Stimulated activated CD8-positive, alpha-beta memory T cell treated with anti-CD3 and anti-CD28 coated beads, Interleukin-4, amount 100 ng/mL, for 48 hours (primary cell): ENCODE results near the gene GPR107.

Source experiments
- DNase-seq: peaks from one replicate; pipeline ENCODE4 v3.0.0-alpha.2; 2020

Gene GPR107

GRCh38 chr9:130028493-130029222, 25.0 kb upstream of the GPR107 start:
- no peak for DNase-seq

GRCh38 chr9:130029223-130029973, 24.3 kb upstream of the GPR107 start:
- peak; percentile 68 for DNase-seq

DNA sequence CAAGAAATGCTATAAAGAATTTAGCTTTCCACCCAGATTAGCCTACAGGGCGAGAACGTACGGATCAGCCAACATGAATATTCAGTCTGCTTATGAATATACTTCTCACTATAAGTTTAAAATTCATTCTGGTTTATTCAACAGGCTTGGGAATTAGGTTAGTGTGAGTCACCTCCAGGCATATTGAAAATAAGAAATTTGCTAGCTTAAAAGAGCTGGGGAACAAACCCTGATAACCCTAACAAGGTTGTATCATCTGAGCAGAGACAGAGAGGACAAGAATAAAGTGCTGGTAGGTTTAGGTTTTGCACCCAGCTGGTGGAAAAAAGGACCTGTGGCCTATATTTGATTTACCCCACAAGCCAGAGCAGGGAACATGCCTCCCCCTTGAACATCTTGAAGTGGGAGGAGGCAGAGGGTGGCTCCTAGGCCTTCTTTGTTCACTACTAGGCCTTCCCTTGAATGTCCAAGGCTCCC, 23.0 kb upstream of the GPR107 start:
- DNase-seq, result no peak

DNA sequence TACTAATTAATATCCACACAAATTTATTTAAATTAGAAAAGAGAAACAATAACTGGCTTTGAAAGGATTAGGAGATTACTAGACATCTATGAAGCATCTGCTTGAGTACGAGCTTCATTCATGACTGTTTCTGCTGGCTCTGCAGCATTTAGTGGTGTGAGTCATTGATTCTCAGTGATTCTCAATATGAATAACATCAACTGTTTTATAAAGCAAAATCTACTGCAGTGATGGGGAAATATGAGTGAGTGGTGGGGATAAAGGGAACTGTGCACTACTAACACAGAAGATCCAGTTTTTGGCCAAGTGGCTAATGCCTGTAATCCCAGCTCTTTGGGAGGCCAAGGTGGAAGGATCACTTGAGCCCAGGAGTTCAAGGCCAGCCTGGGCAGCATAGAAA, 19.1 kb upstream of the GPR107 start:
- no peak for DNase-seq

- DNase-seq, result no peak
Measured at GRCh38 chr9:130036099-130036498, 17.6 kb upstream of the GPR107 start.

- DNase-seq, result no peak
Measured at GRCh38 chr9:130039528-130040147, 14.1 kb upstream of the GPR107 start.

DNA sequence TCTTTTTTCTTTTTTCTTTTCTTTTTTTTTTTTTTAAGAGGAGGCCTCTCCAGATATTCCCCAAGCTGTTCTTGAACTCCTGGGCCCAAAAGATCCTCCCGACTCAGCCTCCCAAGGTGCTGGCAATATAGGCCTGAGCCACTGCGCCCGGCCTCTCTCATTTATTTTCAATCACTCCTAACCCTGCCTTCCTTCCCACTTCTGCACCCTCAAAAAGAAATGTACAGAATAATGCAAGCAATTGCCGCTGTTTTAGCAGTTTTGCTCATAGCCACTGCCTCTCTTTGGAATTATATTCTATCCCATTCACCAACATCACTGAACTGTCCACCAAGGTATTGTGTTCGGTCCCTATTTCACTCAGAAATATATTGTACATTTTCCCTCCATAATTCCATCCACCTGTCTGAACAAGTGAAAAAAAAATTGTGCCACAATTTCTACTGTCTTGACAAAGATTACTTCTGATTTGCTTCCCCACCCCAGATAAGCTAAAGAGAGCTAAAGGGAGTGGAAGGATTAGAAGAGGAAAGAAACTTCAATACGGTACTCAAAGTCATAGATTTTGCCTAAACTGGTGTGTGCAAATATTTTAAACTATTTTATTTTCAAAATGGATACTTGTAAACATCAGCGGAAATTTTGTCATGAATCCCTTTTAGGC, 12.6 kb upstream of the GPR107 start:
- DNase-seq, result no peak

GRCh38 chr9:130041648-130042405, 11.9 kb upstream of the GPR107 start:
- DNase-seq, result no peak

GRCh38 chr9:130042406-130042884, 11.3 kb upstream of the GPR107 start:
- peak; percentile 48 for DNase-seq

GRCh38 chr9:130042885-130043653, 10.6 kb upstream of the GPR107 start, which contains the start of gene FNBP1:
FNBP1 (minus strand) TSS chr9:130043189; CDS start chr9:130042975, 214 bp downstream.
- DNase-seq, result peak; percentile 82

DNA sequence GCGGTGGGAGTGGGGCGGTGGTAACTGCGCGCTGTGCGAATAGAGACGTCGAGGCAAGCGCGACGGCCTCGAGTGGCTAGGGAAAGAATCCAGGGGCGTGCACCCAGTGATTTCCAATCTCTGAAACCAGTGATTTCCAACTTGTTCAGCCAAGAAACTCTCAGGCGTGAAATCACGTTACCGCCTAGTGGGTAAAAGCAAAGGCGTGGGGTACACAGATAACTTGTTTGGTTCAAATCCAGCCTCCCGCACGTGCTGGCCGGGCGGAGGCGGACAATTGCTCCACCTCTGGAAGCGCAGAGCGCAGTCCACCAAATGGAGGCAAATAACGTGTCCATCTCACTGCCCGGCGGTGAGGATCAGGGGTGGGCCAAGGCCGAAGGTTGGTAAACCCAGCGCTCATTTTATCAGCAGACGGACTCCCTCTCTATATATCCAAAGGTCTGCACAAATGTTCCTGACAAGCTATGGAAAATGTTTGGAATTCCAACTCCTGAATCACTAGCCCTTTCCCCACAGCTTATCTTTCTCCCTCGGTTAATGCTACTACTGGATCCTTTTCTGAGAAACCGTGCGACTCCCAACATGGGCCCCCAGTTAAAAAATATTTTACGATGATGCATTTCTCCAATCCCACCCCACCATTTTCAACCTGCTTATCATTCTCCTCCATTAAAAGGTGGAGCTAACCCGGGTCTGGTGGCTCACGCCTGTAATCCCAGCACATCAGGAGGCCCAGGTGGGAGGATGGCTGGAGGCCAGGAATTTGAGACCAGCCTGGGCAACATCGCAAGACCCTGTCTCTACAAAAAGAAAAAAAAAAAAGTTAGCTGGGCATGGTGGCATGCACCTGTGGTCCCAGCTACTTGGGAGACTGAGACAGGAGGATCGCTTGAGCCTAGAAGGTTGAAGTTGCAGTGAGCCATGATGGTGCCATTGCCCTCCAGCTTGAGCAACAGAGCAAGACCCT, 9.8 kb upstream of the GPR107 start:
- no peak for DNase-seq

DNA sequence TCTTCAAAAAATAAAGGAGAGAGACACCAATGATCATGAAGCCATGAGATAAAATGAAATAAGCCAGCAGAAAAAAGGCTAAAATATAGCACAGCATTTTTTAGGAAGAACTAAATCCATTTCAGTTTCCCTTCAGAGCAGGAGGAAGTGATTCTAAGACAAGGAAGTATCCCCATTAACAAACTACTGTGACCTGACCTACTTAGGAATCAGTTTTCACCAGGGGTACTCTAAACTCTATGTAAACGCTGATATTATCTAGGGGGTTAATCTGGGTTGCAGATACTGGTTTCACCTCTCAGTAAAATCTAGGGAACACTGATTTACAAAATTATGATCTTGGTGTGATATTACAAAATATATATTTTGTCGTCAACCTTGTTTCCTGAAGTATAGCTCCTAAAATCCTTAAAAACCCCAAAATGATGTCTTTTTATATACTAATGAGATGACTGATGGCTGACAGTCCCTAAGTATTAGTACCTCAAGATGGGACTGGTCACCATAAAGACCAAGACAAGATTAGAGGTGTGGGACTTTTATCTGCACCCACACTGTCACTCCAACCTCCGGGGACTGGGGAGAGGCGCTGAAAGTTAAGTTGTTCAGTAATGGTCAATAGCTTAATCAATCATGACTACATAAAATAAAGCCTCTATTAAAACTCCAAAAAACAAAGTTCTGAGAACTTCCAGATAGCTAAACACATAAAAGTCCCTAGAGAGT, 7.8 kb upstream of the GPR107 start:
- DNase-seq, result peak; percentile 21

- no peak for DNase-seq
Measured at GRCh38 chr9:130049431-130050210, 4.1 kb upstream of the GPR107 start.

DNA sequence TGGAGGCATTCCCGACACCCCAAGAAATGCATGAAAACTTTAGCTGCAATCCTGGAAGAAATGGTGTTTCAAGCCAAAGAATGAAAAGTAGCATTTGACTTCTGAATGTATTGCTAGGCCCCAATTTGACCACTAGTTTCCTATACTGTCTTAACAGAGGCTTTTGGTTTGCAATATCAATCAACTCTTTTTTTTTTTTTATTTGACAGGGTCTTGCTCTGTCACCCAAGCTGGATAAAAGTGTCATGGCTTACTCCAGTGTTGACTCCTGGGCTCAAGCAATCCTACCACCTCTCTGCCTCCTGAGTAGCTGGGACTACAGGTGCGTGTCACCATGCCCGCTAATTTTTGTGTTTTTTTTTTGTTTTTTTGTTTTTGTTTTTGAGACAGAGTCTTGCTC, 3.2 kb upstream of the GPR107 start:
- DNase-seq, result no peak

DNA sequence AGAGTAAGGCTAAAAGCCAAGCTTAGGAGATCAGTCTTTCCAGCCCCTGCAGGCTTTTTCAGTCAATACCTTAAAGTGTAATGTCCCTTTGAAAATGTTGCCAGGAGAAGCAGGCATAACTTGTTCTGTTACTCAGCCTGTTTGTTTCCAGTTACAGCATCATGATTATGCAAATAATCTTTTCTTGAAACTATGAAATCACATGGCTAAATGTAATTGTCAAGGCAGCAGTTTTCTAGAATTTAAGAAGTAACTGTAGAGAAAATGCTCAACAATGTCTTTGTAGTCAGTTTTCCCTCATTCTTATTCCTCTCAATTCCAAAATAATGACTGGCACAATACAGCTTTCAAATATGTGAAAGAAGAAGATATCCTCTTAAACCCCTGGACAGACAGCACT, 1.9 kb upstream of the GPR107 start:
- no peak for DNase-seq

DNA sequence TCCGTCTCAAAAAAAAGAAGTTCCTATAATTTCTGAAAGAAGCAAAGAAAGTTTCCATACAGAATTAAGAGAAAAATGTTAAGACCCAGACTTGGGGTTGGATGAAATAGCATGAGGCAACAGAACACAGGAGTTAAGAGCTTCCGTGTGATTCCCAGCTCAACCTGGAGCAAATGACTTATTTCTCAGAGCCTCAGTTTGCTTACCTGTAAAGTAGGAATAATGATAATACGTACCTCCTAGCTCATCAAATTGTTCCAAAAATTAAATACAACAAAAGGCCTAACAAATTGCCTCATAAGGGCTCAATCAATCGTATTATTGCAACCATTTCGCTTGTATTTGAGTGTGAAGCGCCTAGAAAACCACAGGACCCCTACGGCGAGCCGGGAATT, 600 bp upstream of the GPR107 start:
- no peak for DNase-seq

GRCh38 chr9:130054325-130054786, 650 bp downstream of the GPR107 start:
- no peak for DNase-seq

GRCh38 chr9:130054820-130055219, 1.1 kb downstream of the GPR107 start:
- no peak for DNase-seq

DNA sequence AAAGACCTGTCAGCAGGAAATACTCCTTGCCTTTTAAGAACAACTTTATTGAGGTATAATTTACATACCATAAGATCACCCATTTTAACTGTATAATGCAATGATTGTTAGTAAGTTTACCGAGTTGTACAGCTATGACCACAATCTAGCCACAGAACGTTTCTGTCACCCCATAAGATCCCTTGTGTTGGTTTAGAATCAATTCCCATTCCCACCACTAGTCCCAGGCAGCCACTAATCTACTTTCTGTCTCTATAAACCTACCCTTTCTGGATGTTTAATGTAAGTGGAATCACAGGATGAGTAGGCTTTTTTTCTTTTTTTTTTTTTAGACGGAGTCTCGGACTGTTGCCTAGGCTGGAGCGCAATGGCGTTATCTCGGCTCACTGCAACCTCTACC, 4.4 kb downstream of the GPR107 start:
- no peak for DNase-seq
